Upper lobe of right lung (tissue), 1 donor: ENCODE results near the gene SYCP2L. TPM values are rescaled to one million over a fixed set of nuclear protein-coding genes. Genes with fewer than 3 reads are reported as not detected.
"Not testable (repeated sequence)": the region's sequence is repeated elsewhere in the genome, so short reads cannot be mapped to it uniquely, and the experiment has no call there.

Experiments used
- ATAC-seq: fragments of 200-7000 bp; cut with Tn5 transposase; one replicate; pipeline ENCODE4 v1.9.1; 2020; ENCODE audit warnings: mild to moderate bottlenecking, moderate library complexity
- DNase-seq: peaks from one replicate; pipeline ENCODE4 v3.0.0-alpha.2; 2020
- H3K27ac ChIP-seq: fragments of 200-600 bp; one replicate; pipeline ENCODE4 v1.8.0; 2022
- H3K27me3 ChIP-seq: fragments of 200-600 bp; one replicate; pipeline ENCODE4 v1.8.0; 2022; ENCODE audit warnings: mild to moderate bottlenecking
- H3K36me3 ChIP-seq: fragments of 200-600 bp; one replicate; pipeline ENCODE4 v1.8.0; 2022
- H3K4me1 ChIP-seq: fragments of 200-600 bp; one replicate; pipeline ENCODE4 v1.8.0; 2022
- H3K4me3 ChIP-seq: fragments of 200-600 bp; one replicate; pipeline ENCODE4 v1.8.0; 2022; ENCODE audit warnings: mild to moderate bottlenecking
- H3K9me3 ChIP-seq: fragments of 200-600 bp; one replicate; pipeline ENCODE4 v1.8.0; 2022
- intact Hi-C: fragments of 100-400 bp; cut with DNase I; formaldehyde crosslinking; loops from one replicate; pipeline ENCODE4 v1.11.0; 2022
- total RNA-seq: library from RNA; stranded (reverse); fragmentation: NEBNext Ultra II Directional; extraction: Animal tissue kit (Norgen Biotek cat#: 25700); gene quantifications from one replicate; pipeline ENCODE4 v1.2.1, GENCODE V29; 2021
- TF ChIP-seq, protein P1 (sequence below): fragments of 200-600 bp; IDR thresholded peaks from one replicate; pipeline ENCODE4 v1.8.0; 2022; ENCODE audit warnings: antibody characterized with exemption
- donor health status: DM: no; HTN: yes; CAD: no; lungs with severe emphysema.

SYCP2L gene
- total RNA-seq, 1 donor from 2014 or later = 0.58 TPM

DNA sequence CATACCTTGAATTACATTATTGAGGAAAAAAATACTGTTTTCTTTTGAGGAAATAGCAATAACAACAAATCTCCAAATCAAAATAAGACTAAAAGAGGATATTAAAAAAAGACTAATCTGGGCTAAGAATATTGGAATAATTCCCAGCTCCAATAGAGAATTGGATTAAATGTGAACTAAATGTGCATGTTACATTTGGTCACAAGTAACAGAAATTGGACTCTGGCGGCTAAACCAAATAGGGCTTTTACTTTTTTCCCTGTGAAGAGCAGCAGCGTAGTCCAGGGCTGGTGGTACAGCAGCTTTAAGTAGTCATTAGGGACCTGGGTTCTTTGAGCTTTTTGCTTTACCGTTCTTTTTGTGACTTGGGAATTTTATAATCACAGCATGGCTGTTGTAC, 85.3 kb downstream of the SYCP2L start:
- TF ChIP-seq, protein P1, sequence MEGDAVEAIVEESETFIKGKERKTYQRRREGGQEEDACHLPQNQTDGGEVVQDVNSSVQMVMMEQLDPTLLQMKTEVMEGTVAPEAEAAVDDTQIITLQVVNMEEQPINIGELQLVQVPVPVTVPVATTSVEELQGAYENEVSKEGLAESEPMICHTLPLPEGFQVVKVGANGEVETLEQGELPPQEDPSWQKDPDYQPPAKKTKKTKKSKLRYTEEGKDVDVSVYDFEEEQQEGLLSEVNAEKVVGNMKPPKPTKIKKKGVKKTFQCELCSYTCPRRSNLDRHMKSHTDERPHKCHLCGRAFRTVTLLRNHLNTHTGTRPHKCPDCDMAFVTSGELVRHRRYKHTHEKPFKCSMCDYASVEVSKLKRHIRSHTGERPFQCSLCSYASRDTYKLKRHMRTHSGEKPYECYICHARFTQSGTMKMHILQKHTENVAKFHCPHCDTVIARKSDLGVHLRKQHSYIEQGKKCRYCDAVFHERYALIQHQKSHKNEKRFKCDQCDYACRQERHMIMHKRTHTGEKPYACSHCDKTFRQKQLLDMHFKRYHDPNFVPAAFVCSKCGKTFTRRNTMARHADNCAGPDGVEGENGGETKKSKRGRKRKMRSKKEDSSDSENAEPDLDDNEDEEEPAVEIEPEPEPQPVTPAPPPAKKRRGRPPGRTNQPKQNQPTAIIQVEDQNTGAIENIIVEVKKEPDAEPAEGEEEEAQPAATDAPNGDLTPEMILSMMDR = no peak
- Histone ChIP-seq H3K27me3 (no peaks in the 10 kb centered on the region), H3K9me3 (no peaks in the 10 kb centered on the region), H3K36me3 (no peaks in the 10 kb centered on the region), H3K27ac (no peak overlapping the region), H3K4me3 (no peak overlapping the region), H3K4me1 (no peaks in the 10 kb centered on the region)
- intact Hi-C loops = no loop called here
- ATAC-seq (no peak), DNase-seq (no peak)

DNA sequence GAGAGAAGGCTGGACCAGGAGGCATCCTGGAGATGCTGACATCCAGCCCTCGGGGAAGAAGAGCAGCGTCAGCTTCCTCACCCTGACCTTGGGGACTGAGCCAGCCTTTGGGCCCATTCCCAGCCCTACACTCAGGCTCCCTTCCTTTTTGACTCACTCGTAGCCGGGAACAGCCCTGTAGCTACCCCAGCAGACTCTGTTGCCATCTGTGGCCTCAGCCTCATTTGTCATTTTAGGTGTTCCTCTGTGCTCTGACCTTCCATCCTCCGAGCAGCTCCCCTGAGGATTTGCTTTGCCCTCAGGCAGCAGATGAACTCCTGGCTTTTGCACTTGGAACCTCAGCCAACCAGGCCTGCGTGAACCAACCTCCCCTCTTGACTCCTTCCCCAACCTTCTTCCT, 89.7 kb downstream of the SYCP2L start:
- no peak overlapping the region for H3K27ac ChIP-seq
- H3K4me1 ChIP-seq = no peaks in the 10 kb centered on the region
- TF ChIP-seq, protein P1 = no peak
- no peaks in the 10 kb centered on the region for H3K27me3 ChIP-seq
- DNase-seq = no peak
- intact Hi-C loops = no loop called here
- no peaks in the 10 kb centered on the region for H3K9me3 ChIP-seq
- no peaks in the 10 kb centered on the region for H3K36me3 ChIP-seq
- ATAC-seq = no peak
- H3K4me3 ChIP-seq = no peak overlapping the region

DNA sequence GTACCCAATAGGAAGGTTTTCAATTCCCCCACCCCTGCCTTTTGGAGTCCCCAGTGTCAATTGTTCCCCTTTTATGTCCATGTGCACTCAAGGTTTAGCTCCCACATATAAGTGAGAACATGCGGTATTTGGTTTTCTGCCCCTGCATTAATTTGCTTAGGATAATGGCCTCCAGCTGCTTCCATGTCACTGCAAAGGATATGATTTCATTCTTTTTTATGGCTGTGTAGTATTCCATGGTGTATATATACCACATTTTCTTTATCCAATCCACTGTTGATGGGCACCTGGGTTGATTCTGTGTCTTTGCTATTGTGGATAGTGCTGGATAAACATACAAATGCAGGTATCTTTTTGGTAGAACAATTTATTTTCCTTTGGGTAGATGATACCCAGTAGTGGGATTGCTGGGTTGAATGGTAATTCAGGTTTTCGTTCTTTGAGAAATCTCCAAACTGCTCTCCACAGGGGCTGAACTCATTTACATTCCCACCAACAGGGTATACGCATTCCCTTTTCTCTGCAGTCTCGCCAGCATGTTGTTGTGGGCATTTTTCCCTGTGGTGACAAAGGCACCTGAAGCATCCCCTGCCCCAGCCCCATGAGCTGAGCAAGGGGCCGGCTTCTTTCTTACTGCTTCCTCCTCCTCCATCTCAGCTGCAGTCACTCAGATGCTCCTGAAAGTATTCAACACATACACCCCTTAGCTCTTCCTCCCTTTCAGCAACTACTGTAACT, 90.5 kb downstream of the SYCP2L start:
- no peak for DNase-seq
- intact Hi-C loops = no loop called here
- no peaks in the 10 kb centered on the region for H3K9me3 ChIP-seq
- H3K4me3 ChIP-seq = no peak overlapping the region
- no peak for ATAC-seq
- TF ChIP-seq, protein P1 = no peak
- H3K36me3 ChIP-seq = no peaks in the 10 kb centered on the region
- no peaks in the 10 kb centered on the region for H3K27me3 ChIP-seq
- no peak overlapping the region for H3K27ac ChIP-seq
- no peaks in the 10 kb centered on the region for H3K4me1 ChIP-seq

DNA sequence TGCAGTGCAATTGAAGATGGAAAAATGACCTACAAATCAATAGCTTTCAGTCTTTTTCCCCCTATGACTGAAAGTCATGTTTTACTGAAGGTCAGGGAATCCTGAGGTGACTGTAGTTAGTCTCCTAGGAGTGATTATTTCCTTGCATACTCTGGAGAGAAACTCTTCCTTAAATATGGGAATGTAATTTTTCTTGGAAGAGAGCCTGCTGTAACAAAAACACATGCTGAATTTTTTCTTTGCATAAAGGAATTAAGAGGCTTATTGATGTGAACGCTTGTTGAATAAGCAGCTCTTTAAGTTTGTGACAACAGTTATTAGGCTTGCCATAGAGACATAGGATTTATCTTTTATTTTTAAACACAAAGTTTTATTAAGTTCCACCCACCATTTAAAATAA, 92.8 kb downstream of the SYCP2L start:
- Histone ChIP-seq H3K27ac (no peak overlapping the region), H3K4me1 (no peaks in the 10 kb centered on the region), H3K36me3 (no peaks in the 10 kb centered on the region), H3K4me3 (no peak overlapping the region), H3K27me3 (no peaks in the 10 kb centered on the region), H3K9me3 (no peaks in the 10 kb centered on the region)
- TF ChIP-seq, protein P1 = no peak
- intact Hi-C loops = no loop called here
- DNase-seq = no peak
- no peak for ATAC-seq

DNA sequence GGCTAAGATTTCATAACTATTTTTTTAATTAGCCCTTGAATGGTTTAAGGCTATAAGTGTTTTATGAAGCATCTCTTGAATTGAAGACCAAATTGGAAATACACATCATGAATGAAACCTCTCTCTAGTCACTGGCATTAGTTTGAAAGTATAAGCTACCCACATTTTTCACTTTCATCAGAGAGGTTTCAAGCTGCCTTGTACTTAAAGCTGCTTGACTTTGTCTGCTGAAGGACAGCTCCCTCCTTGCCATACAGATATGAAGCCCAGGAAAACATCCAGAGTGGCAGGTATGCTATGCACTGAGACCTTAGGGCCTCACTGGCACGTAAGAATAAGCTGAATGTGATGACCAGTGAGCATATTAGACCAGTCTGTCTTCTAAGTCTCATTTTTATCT, 94.6 kb downstream of the SYCP2L start:
- no peaks in the 10 kb centered on the region for H3K27me3 ChIP-seq
- H3K36me3 ChIP-seq = no peaks in the 10 kb centered on the region
- H3K4me1 ChIP-seq = no peaks in the 10 kb centered on the region
- no peak for DNase-seq
- no peak for ATAC-seq
- no peak overlapping the region for H3K4me3 ChIP-seq
- intact Hi-C loops = no loop called here
- no peak overlapping the region for H3K27ac ChIP-seq
- H3K9me3 ChIP-seq = no peaks in the 10 kb centered on the region
- TF ChIP-seq, protein P1 = no peak

DNA sequence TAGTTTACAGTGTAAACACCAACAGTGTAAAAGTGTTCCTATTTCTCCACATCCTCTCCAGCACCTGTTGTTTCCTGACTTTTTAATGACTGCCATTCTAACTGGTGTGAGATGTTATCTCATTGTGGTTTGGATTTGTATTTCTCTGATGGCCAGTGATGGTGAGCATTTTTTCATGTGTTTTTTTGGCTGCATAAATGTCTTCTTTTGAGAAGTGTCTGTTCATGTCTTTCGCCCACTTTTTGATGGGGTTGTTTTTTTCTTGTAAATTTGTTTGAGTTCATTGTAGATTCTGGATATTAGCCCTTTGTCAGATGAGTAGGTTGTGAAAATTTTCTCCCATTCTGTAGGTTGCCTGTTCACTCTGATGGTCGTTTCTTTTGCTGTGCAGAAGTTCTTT, 98.1 kb downstream of the SYCP2L start:
- H3K27ac ChIP-seq, H3K9me3 ChIP-seq, H3K4me1 ChIP-seq, DNase-seq, ATAC-seq, H3K27me3 ChIP-seq, H3K36me3 ChIP-seq, intact Hi-C loops, H3K4me3 ChIP-seq: not testable (repeated sequence)
